ENCODE data around the gene SLC6A13.

The SLC6A13 gene

GRCh38 chr12:263574-263973 lies 938 bp upstream of the SLC6A13 start:
- H3K4me3 ChIP-seq (ENCODE audit: low read depth, low read length), result no peak overlapping the region
- DNase-seq (ENCODE audit: low read depth), result no peak
- no peak for TF ChIP-seq CTCF (IDR thresholded peaks at IDR 0.05; ENCODE audit: low read depth, low read length)
- no peak for TF ChIP-seq MYC (IDR thresholded peaks at IDR 0.05; ENCODE audit: low read depth, low read length)
- no peak for TF ChIP-seq MAX (IDR thresholded peaks at IDR 0.05; ENCODE audit: low read depth, low read length)
- TF ChIP-seq POLR2A (IDR thresholded peaks at IDR 0.05; ENCODE audit: extremely low read depth, insufficient read length), result no peak

GRCh38 chr12:262113-262512 lies 523 bp downstream of the SLC6A13 start:
- H3K4me3 ChIP-seq (ENCODE audit: low read depth, low read length), result no peak overlapping the region
- DNase-seq (ENCODE audit: low read depth), result no peak
- TF ChIP-seq MYC (IDR thresholded peaks at IDR 0.05; ENCODE audit: low read depth, low read length), result no peak
- TF ChIP-seq CTCF (IDR thresholded peaks at IDR 0.05; ENCODE audit: low read depth, low read length), result no peak
- no peak for TF ChIP-seq POLR2A (IDR thresholded peaks at IDR 0.05; ENCODE audit: extremely low read depth, insufficient read length)
- no peak for TF ChIP-seq MAX (IDR thresholded peaks at IDR 0.05; ENCODE audit: low read depth, low read length)

- TF ChIP-seq MYC (IDR thresholded peaks at IDR 0.05; ENCODE audit: low read depth, low read length) (no peak), MAX (IDR thresholded peaks at IDR 0.05; ENCODE audit: low read depth, low read length) (no peak), POLR2A (IDR thresholded peaks at IDR 0.05; ENCODE audit: extremely low read depth, insufficient read length) (no peak), CTCF (IDR thresholded peaks at IDR 0.05; ENCODE audit: low read depth, low read length) (no peak)
- no peak overlapping the region for H3K4me3 ChIP-seq (ENCODE audit: low read depth, low read length)
- no peak for DNase-seq (ENCODE audit: low read depth)
Observed at GRCh38 chr12:257521-258321, 4.9 kb downstream of the SLC6A13 start.

- no peak for DNase-seq (ENCODE audit: low read depth)
- H3K4me3 ChIP-seq (ENCODE audit: low read depth, low read length), result no peak overlapping the region
- no peak for TF ChIP-seq CTCF (IDR thresholded peaks at IDR 0.05; ENCODE audit: low read depth, low read length)
- no peak for TF ChIP-seq POLR2A (IDR thresholded peaks at IDR 0.05; ENCODE audit: extremely low read depth, insufficient read length)
- TF ChIP-seq MYC (IDR thresholded peaks at IDR 0.05; ENCODE audit: low read depth, low read length), result no peak
- no peak for TF ChIP-seq MAX (IDR thresholded peaks at IDR 0.05; ENCODE audit: low read depth, low read length)
Observed at GRCh38 chr12:256958-257357, 5.7 kb downstream of the SLC6A13 start.

GRCh38 chr12:256225-256624 lies 6.4 kb downstream of the SLC6A13 start:
- DNase-seq (ENCODE audit: low read depth), result no peak
- TF ChIP-seq MAX (IDR thresholded peaks at IDR 0.05; ENCODE audit: low read depth, low read length) (no peak), MYC (IDR thresholded peaks at IDR 0.05; ENCODE audit: low read depth, low read length) (no peak), POLR2A (IDR thresholded peaks at IDR 0.05; ENCODE audit: extremely low read depth, insufficient read length) (no peak), CTCF (IDR thresholded peaks at IDR 0.05; ENCODE audit: low read depth, low read length) (no peak)
- no peak overlapping the region for H3K4me3 ChIP-seq (ENCODE audit: low read depth, low read length)
